ENCODE results near the gene CALN1.

DNA sequence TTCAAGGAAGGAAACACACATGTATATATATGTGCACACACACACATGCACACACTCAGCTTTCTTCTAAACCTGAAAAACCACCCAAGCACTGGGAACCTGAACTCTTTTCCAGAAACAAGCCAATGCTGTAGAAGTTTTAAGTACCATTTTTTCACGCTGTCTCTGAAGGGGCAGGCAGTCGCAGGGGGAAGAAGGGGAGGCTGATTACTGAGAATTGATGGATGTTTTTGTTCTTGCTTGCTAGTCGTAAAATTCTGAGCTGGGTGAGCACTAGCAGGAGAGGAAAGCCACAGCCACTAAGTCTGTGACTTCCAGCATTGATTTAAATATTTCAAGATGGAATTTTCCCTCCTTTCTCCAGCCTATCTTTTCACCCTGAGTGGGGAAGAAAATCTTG, 391.8 kb downstream of the CALN1 start:
- TF ChIP-seq EZH2 (optimal IDR thresholded peaks at IDR 0.05; ENCODE audit: low read depth, low read length) (no peak), EZH2phosphoT487 (IDR thresholded peaks at IDR 0.05; ENCODE audit: low read length) (no peak)
- TF ChIP-seq, protein P1, sequence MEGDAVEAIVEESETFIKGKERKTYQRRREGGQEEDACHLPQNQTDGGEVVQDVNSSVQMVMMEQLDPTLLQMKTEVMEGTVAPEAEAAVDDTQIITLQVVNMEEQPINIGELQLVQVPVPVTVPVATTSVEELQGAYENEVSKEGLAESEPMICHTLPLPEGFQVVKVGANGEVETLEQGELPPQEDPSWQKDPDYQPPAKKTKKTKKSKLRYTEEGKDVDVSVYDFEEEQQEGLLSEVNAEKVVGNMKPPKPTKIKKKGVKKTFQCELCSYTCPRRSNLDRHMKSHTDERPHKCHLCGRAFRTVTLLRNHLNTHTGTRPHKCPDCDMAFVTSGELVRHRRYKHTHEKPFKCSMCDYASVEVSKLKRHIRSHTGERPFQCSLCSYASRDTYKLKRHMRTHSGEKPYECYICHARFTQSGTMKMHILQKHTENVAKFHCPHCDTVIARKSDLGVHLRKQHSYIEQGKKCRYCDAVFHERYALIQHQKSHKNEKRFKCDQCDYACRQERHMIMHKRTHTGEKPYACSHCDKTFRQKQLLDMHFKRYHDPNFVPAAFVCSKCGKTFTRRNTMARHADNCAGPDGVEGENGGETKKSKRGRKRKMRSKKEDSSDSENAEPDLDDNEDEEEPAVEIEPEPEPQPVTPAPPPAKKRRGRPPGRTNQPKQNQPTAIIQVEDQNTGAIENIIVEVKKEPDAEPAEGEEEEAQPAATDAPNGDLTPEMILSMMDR (IDR thresholded peaks at IDR 0.05; ENCODE audit: low read length): no peak
